Measurements from ENCODE around the gene ITGB1BP1.

ITGB1BP1 gene

GRCh38 chr2:9428965-9429577, 5.7 kb upstream of the ITGB1BP1 start:
- no peak for DNase-seq (ENCODE audit: low spot score)

- no peak for DNase-seq (ENCODE audit: low spot score)
Measured at GRCh38 chr2:9424447-9425164, 1.3 kb upstream of the ITGB1BP1 start.

- no peak for DNase-seq (ENCODE audit: low spot score)
Measured at GRCh38 chr2:9423922-9424272, 569 bp upstream of the ITGB1BP1 start.

GRCh38 chr2:9422321-9423099, 818 bp downstream of the ITGB1BP1 start:
- DNase-seq (ENCODE audit: low spot score): peak; percentile 49

GRCh38 chr2:9420495-9420894, 2.8 kb downstream of the ITGB1BP1 start:
- no peak for DNase-seq (ENCODE audit: low spot score)

- DNase-seq (ENCODE audit: low spot score): no peak
Measured at GRCh38 chr2:9419541-9419940, 3.8 kb downstream of the ITGB1BP1 start.

- DNase-seq (ENCODE audit: low spot score): no peak
Measured at GRCh38 chr2:9418746-9419145, 4.6 kb downstream of the ITGB1BP1 start.

- DNase-seq (ENCODE audit: low spot score): no peak
Measured at GRCh38 chr2:9417725-9418124, 5.6 kb downstream of the ITGB1BP1 start.

- DNase-seq (ENCODE audit: low spot score): no peak
Measured at GRCh38 chr2:9416962-9417316, 6.4 kb downstream of the ITGB1BP1 start.

GRCh38 chr2:9416267-9416961, 6.9 kb downstream of the ITGB1BP1 start:
- DNase-seq (ENCODE audit: low spot score): no peak

- DNase-seq (ENCODE audit: low spot score): no peak
Measured at GRCh38 chr2:9415516-9416169, 7.7 kb downstream of the ITGB1BP1 start.

GRCh38 chr2:9412781-9413180, 10.5 kb downstream of the ITGB1BP1 start:
- no peak for DNase-seq (ENCODE audit: low spot score)

- DNase-seq (ENCODE audit: low spot score): no peak
Measured at GRCh38 chr2:9410108-9410507, 13.2 kb downstream of the ITGB1BP1 start.

GRCh38 chr2:9408641-9409151, 14.6 kb downstream of the ITGB1BP1 start:
- DNase-seq (ENCODE audit: low spot score): no peak

- DNase-seq (ENCODE audit: low spot score): no peak
Measured at GRCh38 chr2:9407363-9407811, 15.9 kb downstream of the ITGB1BP1 start.

GRCh38 chr2:9406529-9407362, 16.6 kb downstream of the ITGB1BP1 start:
- DNase-seq (ENCODE audit: low spot score): no peak

GRCh38 chr2:9405636-9406035, 17.7 kb downstream of the ITGB1BP1 start:
- no peak for DNase-seq (ENCODE audit: low spot score)

- DNase-seq (ENCODE audit: low spot score): no peak
Measured at GRCh38 chr2:9404451-9404850, 18.9 kb downstream of the ITGB1BP1 start.

GRCh38 chr2:9403924-9404323, 19.4 kb downstream of the ITGB1BP1 start:
- DNase-seq (ENCODE audit: low spot score): no peak

GRCh38 chr2:9401646-9402371, 21.5 kb downstream of the ITGB1BP1 start:
- DNase-seq (ENCODE audit: low spot score): no peak

Data from SK-N-DZ (cell line).